ENCODE data around the gene KCNK7.

DNA sequence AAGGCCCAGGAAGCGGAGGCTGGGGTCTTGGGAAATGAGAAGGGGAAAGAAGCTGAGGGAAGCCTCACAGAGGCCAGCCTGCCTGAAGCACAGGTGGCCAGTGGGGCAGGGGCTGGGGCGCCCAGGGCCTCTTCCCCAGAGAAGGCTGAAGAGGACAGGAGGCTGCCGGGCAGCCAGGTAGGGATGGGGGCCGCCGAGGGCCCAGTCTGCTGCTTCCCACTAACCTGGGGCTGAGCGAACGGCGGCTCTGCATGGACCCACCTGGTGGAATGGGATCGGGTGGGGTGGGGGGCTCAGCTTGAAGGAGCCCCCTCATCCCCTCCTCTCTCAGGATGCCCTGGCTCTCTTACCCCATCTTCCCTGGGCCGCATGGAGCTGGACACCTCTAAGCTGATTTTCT lies 12.0 kb downstream of the KCNK7 start:
- TF ChIP-seq CTCF (conservative IDR thresholded peaks at IDR 0.05; ENCODE audit: low read depth, low read length): no peak
- no peak for TF ChIP-seq EZH2 (IDR thresholded peaks at IDR 0.05; ENCODE audit: low read length, unreplicated experiment)
